Superior temporal gyrus (tissue), 1 donor: Measurements from ENCODE around the gene NR1D1.
A peak's percentile ranks its signal among the peaks of the same experiment; 100 is the strongest.

ENCODE experiments used
- DNase-seq: peaks from one replicate; pipeline ENCODE4 v3.0.0-alpha.2; 2016; ENCODE audit errors: extremely low spot score

The NR1D1 gene

GRCh38 chr17:40097087-40097486 lies 3.3 kb downstream of the NR1D1 start:
- DNase-seq = no peak

GRCh38 chr17:40095944-40096791 lies 4.2 kb downstream of the NR1D1 start:
- no peak for DNase-seq

GRCh38 chr17:40095351-40095943 lies 4.9 kb downstream of the NR1D1 start:
- no peak for DNase-seq

DNA sequence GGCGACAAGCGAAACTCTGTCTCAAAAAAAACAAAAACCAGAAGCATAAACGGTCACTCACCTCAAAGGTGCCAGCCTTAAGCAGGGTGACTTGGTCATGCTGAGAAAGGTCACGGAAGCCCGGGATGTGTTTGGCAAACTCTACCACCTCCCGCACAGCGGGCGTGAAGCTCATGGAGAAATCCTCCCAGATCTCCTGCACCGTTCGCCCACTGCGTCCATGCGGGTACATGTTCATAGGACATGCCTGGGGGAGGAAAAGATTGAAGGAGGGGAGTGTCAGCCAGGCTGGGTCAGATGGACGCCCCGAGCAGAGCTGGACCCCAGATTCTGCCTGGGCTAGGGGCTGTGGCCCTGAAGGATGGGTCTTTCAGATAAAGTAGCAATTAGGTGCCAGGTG lies 5.5 kb downstream of the NR1D1 start:
- no peak for DNase-seq

DNA sequence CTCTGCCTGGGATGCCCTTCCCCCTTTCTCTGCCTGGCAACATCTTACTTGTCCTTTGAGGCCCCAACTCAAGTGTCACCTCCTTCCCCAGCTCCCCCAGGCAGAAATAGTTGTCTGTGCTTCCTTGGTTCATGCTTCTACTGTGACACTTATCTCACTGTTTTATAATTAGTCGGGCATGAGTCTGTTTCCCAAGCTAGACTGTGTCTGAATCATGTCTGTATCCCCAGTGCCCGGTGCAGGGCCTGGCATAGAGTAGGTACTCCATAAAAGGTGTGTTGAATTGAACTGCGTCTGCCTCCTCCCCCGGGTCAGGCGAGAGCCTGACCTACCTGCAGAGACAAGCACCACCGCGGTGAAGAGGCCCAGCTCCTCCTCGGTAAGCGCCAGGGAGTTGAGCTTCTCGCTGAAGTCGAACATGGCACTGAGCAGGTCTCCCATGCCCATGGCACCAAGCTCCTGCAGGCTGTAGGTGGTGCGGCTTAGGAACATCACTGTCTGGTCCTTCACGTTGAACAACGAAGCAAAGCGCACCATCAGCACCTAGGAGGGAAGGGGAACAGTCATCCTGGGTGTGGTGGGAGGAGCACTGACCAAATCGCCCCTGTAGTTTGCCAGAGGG lies 6.7 kb downstream of the NR1D1 start:
- DNase-seq = peak; percentile 32

- DNase-seq = no peak
Measured at GRCh38 chr17:40093005-40093579, 7.3 kb downstream of the NR1D1 start.

DNA sequence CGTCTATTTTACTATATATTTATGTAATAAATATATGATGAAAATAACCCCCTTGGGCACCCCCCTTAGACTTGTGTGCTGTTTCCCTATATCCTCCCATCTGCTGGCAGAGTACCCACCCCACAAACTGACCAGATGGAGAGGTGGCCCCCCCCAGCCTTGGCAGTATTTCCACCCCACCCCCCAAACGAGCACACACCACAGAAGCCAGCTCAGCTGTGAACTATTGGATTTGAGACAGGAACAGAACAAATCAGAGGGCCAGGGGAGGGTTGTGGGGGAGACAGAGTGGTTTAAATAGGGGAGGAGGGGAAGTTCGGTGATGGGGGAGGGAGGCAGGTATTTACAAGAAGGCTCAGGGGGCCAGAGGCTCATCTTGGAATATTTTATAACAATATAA lies 7.8 kb downstream of the NR1D1 start:
- DNase-seq = peak; percentile 63

GRCh38 chr17:40091691-40092397 lies 8.5 kb downstream of the NR1D1 start:
- DNase-seq = no peak

- DNase-seq = no peak
Measured at GRCh38 chr17:40090237-40091119, 9.9 kb downstream of the NR1D1 start.

GRCh38 chr17:40089077-40089895 lies 11.1 kb downstream of the NR1D1 start:
- DNase-seq = no peak

GRCh38 chr17:40087903-40088718 lies 12.3 kb downstream of the NR1D1 start:
- no peak for DNase-seq

DNA sequence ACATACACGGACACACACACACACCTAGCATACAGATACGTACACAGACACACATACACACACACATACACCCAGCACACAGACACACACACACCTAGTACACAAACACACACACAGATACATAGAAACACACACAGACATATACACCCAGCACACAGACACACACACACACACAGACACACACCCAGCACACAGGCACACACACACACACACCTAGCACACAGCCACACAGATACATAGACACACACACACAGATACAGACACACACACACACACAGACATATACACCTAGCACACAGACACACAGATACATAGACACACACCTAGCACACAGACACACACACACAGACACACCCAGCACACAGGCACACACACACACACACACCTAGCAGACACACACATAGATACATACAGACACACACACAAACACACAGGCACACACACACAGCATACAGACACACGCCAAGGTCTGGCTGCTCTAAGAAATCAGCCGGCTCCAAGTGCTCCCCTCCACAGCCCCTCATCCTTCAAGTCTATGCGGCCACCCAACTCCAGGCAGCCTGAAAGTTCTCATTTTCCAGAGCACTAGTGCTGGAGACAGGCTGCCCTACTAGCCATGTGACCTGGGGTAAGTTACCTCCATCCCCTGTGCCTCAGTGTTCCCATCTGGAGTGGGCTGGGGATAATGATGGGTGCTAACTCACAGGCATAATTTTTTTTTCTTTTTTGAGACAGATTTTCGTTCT lies 13.2 kb downstream of the NR1D1 start:
- no peak for DNase-seq

GRCh38 chr17:40086150-40087044 lies 14.0 kb downstream of the NR1D1 start:
- DNase-seq = peak; percentile 60

DNA sequence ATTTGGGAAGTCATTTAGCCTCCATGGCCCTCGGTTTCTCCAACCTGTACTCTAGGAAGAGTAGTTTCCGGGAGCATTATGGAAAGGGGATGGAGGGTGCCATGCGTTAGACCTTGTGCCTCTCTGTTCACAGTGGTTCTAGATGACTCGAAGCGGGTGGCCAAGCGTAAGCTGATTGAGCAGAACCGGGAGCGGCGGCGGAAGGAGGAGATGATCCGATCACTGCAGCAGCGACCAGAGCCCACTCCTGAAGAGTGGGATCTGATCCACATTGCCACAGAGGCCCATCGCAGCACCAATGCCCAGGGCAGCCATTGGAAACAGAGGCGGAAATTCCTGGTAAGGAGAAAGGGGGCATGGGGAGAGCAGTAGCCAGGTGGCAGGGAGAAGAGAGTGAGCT lies 15.9 kb downstream of the NR1D1 start:
- DNase-seq = no peak

- no peak for DNase-seq
Measured at GRCh38 chr17:40079545-40079944, 20.8 kb downstream of the NR1D1 start.

DNA sequence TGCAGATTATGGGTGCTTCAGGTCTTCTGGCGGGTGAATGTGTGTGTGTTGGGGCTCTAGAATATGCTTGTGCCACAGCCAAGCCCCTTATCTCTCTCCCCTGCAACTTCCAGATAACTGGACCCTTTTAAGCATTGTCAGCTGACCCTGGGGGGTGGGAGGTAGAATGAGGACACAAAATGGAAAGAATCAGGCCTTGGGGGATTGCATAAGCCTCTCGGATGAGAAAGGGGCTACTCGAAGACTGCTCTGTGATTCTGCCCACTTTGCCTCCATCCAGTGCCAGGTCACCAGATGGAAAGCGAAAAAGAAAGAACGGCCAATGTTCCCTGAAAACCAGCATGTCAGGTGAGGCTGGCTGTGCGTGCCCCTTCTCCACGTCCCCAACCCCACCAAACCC lies 23.8 kb downstream of the NR1D1 start:
- DNase-seq = no peak

DNA sequence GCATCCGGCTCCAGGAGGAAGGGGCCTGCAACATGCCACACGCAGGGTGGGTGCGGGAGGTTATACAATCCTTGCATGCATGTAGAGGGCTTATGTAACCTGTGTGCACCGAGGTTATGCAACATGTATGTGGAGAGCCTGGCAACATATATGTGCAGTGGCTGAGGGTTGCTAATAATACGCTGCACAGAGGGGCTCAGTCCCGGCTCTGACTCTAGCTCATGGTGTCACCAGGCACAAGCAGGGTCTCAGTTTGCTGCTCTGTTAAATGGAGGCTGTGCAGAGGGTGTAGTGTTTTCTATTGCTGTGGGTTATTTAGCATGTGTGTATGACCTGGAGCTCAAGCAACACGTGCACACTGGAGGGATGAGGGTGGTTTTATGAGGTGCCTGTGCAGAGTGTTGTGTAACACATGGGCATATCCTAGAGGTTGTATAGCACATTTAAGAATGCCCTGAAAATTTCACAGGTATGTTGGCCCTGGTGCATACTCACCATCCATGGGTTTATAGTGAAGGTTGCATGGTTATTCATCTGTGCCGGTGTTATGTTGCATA lies 24.4 kb downstream of the NR1D1 start:
- DNase-seq = no peak
